ENCODE data around the gene TNIK. TPM values are rescaled to one million over a fixed set of nuclear protein-coding genes. Genes with fewer than 3 reads are reported as not detected.

TNIK gene
- total and polyA plus RNA-seq, 12 donors: 9.3 to 51.9 (median 35.1) TPM

- H3K27me3 ChIP-seq: no peaks in the 10 kb centered on the region
- ATAC-seq (no peak), DNase-seq (no peak)
- 82 to 83% methylated on average over 2 of the region's 2 CpGs for WGBS, 2 donors
- no peak overlapping the region for H3K27ac ChIP-seq
- H3K4me3 ChIP-seq: no peak overlapping the region
- H3K4me1 ChIP-seq: peaks cover 0 to 29% (median 17%) of the 10 kb centered on the region in 9 donors
- H3K36me3 ChIP-seq: no peaks in the 10 kb centered on the region
- H3K9me3 ChIP-seq: no peaks in the 10 kb centered on the region
- no peak for TF ChIP-seq CTCF (IDR thresholded peaks at IDR 0.05)
- intact Hi-C loops (cut with DNase I): no loop called here
Measured at GRCh38 chr3:171363202-171363601, 97.0 kb downstream of the TNIK start.

GRCh38 chr3:171362575-171362974 lies 97.6 kb downstream of the TNIK start:
- Histone ChIP-seq H3K9me3 (no peaks in the 10 kb centered on the region), H3K27me3 (no peaks in the 10 kb centered on the region), H3K36me3 (no peaks in the 10 kb centered on the region), H3K27ac (no peak overlapping the region), H3K4me3 (no peak overlapping the region), H3K4me1 (peaks cover 0 to 29% (median 17%) of the 10 kb centered on the region in 9 donors)
- intact Hi-C loops (cut with DNase I): no loop called here
- TF ChIP-seq CTCF (IDR thresholded peaks at IDR 0.05): no peak
- no peak for ATAC-seq
- DNase-seq: no peak

- no peaks in the 10 kb centered on the region for H3K9me3 ChIP-seq
- no peak overlapping the region for H3K4me3 ChIP-seq
- no peaks in the 10 kb centered on the region for H3K27me3 ChIP-seq
- intact Hi-C loops (cut with DNase I): no loop called here
- H3K27ac ChIP-seq: no peak overlapping the region
- peaks cover 0 to 21% (median 6%) of the 10 kb centered on the region in 9 donors for H3K4me1 ChIP-seq
- ATAC-seq: no peak
- H3K36me3 ChIP-seq: no peaks in the 10 kb centered on the region
- WGBS, 2 donors: 84 to 89% methylated on average over 2 of the region's 2 CpGs
- DNase-seq: no peak
- TF ChIP-seq CTCF (IDR thresholded peaks at IDR 0.05): no peak
Measured at GRCh38 chr3:171358881-171359198, 101.4 kb downstream of the TNIK start.

- DNase-seq (no peak), ATAC-seq (no peak)
- intact Hi-C loops (cut with DNase I): no loop called here
- no peak overlapping the region for H3K4me3 ChIP-seq
- H3K36me3 ChIP-seq: no peaks in the 10 kb centered on the region
- H3K9me3 ChIP-seq: no peaks in the 10 kb centered on the region
- whole genome bisulfite sequencing, 2 donors: 65 to 75% methylated on average over 10 of the region's 10 CpGs
- H3K27ac ChIP-seq: no peak overlapping the region
- H3K4me1 ChIP-seq: peaks cover 0 to 21% (median 6%) of the 10 kb centered on the region in 9 donors
- no peak for TF ChIP-seq CTCF (IDR thresholded peaks at IDR 0.05)
- no peaks in the 10 kb centered on the region for H3K27me3 ChIP-seq
Measured at GRCh38 chr3:171358181-171358880, 101.9 kb downstream of the TNIK start.
